Measurements from ENCODE around the gene ISG20.

ISG20 gene

GRCh38 chr15:88699861-88700260 is 61.0 kb downstream of the ISG20 start:
- ChIA-PET POLR2A (no interaction called here), CTCF (interaction anchor here (0.5 to 0.8 kb wide), 3 partner anchors 61 to 1011 kb away, joined by 3 to 4 read pairs (median 3); partner anchors contain the start of genes HAPLN3 and ISG20)
- H3K9me3 ChIP-seq (ENCODE audit: control insufficient read depth, insufficient read depth, low read depth, low read length), result no peaks in the 10 kb centered on the region
- no peaks in the 10 kb centered on the region for H3K4me1 ChIP-seq (ENCODE audit: control insufficient read depth, insufficient read depth, low read length)
- no peaks in the 10 kb centered on the region for H3K36me3 ChIP-seq (ENCODE audit: control insufficient read depth in 2 of 2, insufficient read depth in 1 of 2, low read length in 2 of 2)
- no peak for TF ChIP-seq ZNF549 (tag by site-specific recombination; IDR thresholded peaks at IDR 0.05)
- no peak for TF ChIP-seq MZF1 (tag by site-specific recombination; IDR thresholded peaks at IDR 0.05; ENCODE audit: borderline replicate concordance)
- no peak for TF ChIP-seq ZNF776 (tag by site-specific recombination; IDR thresholded peaks at IDR 0.05; ENCODE audit: borderline replicate concordance)
- TF ChIP-seq ZBTB20 (tag by site-specific recombination; IDR thresholded peaks at IDR 0.05), result 0 out of 2 replicates have a peak, but pooled peaks have one; percentile 34
- no peak overlapping the region for H3K4me3 ChIP-seq (ENCODE audit: low read depth, low read length)
- no peak overlapping the region for H3K27ac ChIP-seq (ENCODE audit: extremely low read depth, low read depth, low read length)

GRCh38 chr15:88700716-88701115 is 61.9 kb downstream of the ISG20 start:
- no peaks in the 10 kb centered on the region for H3K9me3 ChIP-seq (ENCODE audit: control insufficient read depth, insufficient read depth, low read depth, low read length)
- CTCF ChIA-PET, result interaction anchor here (1.4 to 1.5 kb wide), 2 partner anchors 16 to 178 kb away, joined by 3 read pairs; no protein-coding TSS in a partner anchor
- no peaks in the 10 kb centered on the region for H3K36me3 ChIP-seq (ENCODE audit: control insufficient read depth in 2 of 2, insufficient read depth in 1 of 2, low read length in 2 of 2)
- H3K27ac ChIP-seq (ENCODE audit: extremely low read depth, low read depth, low read length), result no peak overlapping the region
- no peak for TF ChIP-seq ZSCAN23 (tag by site-specific recombination; IDR thresholded peaks at IDR 0.05)
- no peak for TF ChIP-seq ZNF146 (tag by site-specific recombination; IDR thresholded peaks at IDR 0.05)
- TF ChIP-seq ZNF501 (tag by site-specific recombination; IDR thresholded peaks at IDR 0.05), result no peak
- TF ChIP-seq ZFP3 (tag by site-specific recombination; IDR thresholded peaks at IDR 0.05; ENCODE audit: low read depth), result no peak
- no peak for TF ChIP-seq ZBTB20 (tag by site-specific recombination; IDR thresholded peaks at IDR 0.05)
- no peak for TF ChIP-seq ZBTB10 (tag by site-specific recombination; IDR thresholded peaks at IDR 0.05)
- no peak for TF ChIP-seq PRDM1 (tag by site-specific recombination; IDR thresholded peaks at IDR 0.05)
- no peak for TF ChIP-seq HIC1 (tag by site-specific recombination; IDR thresholded peaks at IDR 0.05)
- TF ChIP-seq ZNF426 (tag by site-specific recombination; IDR thresholded peaks at IDR 0.05), result no peak
- TF ChIP-seq ZNF324 (tag by site-specific recombination; IDR thresholded peaks at IDR 0.05), result no peak
- TF ChIP-seq FEZF1 (tag by site-specific recombination; IDR thresholded peaks at IDR 0.05), result no peak
- TF ChIP-seq ZNF202 (tag by site-specific recombination; IDR thresholded peaks at IDR 0.05; ENCODE audit: borderline replicate concordance), result no peak
- no peak for TF ChIP-seq ZNF155 (tag by site-specific recombination; IDR thresholded peaks at IDR 0.05)
- TF ChIP-seq ZXDB (tag by site-specific recombination; IDR thresholded peaks at IDR 0.05), result no peak
- TF ChIP-seq BCL11B (tag by site-specific recombination; IDR thresholded peaks at IDR 0.05; ENCODE audit: low read depth), result no peak
- TF ChIP-seq SP3 (tag by site-specific recombination; IDR thresholded peaks at IDR 0.05), result no peak
- TF ChIP-seq PRDM6 (tag by site-specific recombination; IDR thresholded peaks at IDR 0.05), result no peak
- no peak for TF ChIP-seq ZNF18 (tag by site-specific recombination; IDR thresholded peaks at IDR 0.05)
- no peak for TF ChIP-seq ZNF354C (tag by site-specific recombination; IDR thresholded peaks at IDR 0.05; ENCODE audit: borderline replicate concordance, low read depth)
- H3K4me1 ChIP-seq (ENCODE audit: control insufficient read depth, insufficient read depth, low read length), result no peaks in the 10 kb centered on the region
- no peak overlapping the region for H3K4me3 ChIP-seq (ENCODE audit: low read depth, low read length)
- POLR2A ChIA-PET, result no interaction called here
